ENCODE data around the gene FNDC3B.

FNDC3B gene

DNA sequence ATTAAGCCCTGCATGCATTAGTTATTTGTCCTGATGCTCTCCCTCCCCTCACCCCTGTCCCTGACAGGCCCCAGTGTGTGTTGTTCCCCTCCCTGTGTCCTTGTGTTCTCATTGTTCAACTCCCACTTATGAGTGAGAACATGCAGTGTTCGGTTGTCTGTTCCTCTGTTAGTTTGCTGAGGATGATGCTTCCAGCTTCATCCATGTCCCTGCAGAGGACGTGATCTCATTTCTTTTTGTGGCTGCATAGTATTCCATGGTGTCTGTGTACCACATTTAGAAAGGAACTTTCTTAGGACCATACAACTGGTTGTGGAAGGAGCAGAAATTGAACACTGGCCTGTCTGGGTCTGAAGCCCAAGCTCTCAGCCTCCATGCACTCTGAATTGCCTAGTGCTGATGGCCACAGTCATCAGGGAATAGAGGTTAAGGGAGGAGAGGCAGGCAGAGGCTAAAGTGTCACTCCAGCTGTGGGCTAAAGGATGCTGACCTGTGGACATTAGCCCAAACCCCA is 138.5 kb downstream of the FNDC3B start:
- no peak overlapping the region for H3K27ac ChIP-seq (ENCODE audit: low read depth, low read length, poor library complexity, severe bottlenecking)
- no peaks in the 10 kb centered on the region for H3K4me1 ChIP-seq (ENCODE audit: insufficient read depth, low read length, severe bottlenecking)
- no peaks in the 10 kb centered on the region for H3K36me3 ChIP-seq (ENCODE audit: insufficient read depth, low read length)
- H4K20me1 ChIP-seq (ENCODE audit: insufficient read depth, low read length) = no peaks in the 10 kb centered on the region
- H3K9me3 ChIP-seq (ENCODE audit: low read length) = no peaks in the 10 kb centered on the region
- TF ChIP-seq CTCF (IDR thresholded peaks at IDR 0.05; ENCODE audit: low read length) (no peak), EZH2 (IDR thresholded peaks at IDR 0.05; ENCODE audit: borderline replicate concordance, low read length) (no peak)
- H3K27me3 ChIP-seq (ENCODE audit: insufficient read depth, low read length) = no peaks in the 10 kb centered on the region
- no peak overlapping the region for H3K9ac ChIP-seq (ENCODE audit: low read length)
- H3K4me3 ChIP-seq (ENCODE audit: low read depth, low read length, poor library complexity, severe bottlenecking) = no peak overlapping the region
- H3K79me2 ChIP-seq (ENCODE audit: insufficient read depth, low read length) = no peaks in the 10 kb centered on the region
- H3F3A ChIP-seq (ENCODE audit: insufficient read depth, low read length) = no peaks in the 10 kb centered on the region
- no peak overlapping the region for H3K4me2 ChIP-seq (ENCODE audit: low read length)
- no peak overlapping the region for H2AFZ ChIP-seq (ENCODE audit: low read length)
- no peaks in the 10 kb centered on the region for H3K9me2 ChIP-seq (ENCODE audit: low read depth, low read length)

GRCh38 chr3:172179680-172180399 is 140.5 kb downstream of the FNDC3B start:
- Histone ChIP-seq H3K27ac (ENCODE audit: low read depth, low read length, poor library complexity, severe bottlenecking) (no peak overlapping the region), H3K9me3 (ENCODE audit: low read length) (no peaks in the 10 kb centered on the region), H2AFZ (ENCODE audit: low read length) (no peak overlapping the region), H3K9me2 (ENCODE audit: low read depth, low read length) (no peaks in the 10 kb centered on the region), H3K27me3 (ENCODE audit: insufficient read depth, low read length) (no peaks in the 10 kb centered on the region), H4K20me1 (ENCODE audit: insufficient read depth, low read length) (no peaks in the 10 kb centered on the region), H3K4me3 (ENCODE audit: low read depth, low read length, poor library complexity, severe bottlenecking) (no peak overlapping the region), H3K36me3 (ENCODE audit: insufficient read depth, low read length) (no peaks in the 10 kb centered on the region), H3K4me2 (ENCODE audit: low read length) (no peak overlapping the region), H3K9ac (ENCODE audit: low read length) (no peak overlapping the region), H3K4me1 (ENCODE audit: insufficient read depth, low read length, severe bottlenecking) (no peaks in the 10 kb centered on the region), H3F3A (ENCODE audit: insufficient read depth, low read length) (no peaks in the 10 kb centered on the region), H3K79me2 (ENCODE audit: insufficient read depth, low read length) (no peaks in the 10 kb centered on the region)
- TF ChIP-seq CTCF (IDR thresholded peaks at IDR 0.05; ENCODE audit: low read length) (no peak), EZH2 (IDR thresholded peaks at IDR 0.05; ENCODE audit: borderline replicate concordance, low read length) (no peak)

DNA sequence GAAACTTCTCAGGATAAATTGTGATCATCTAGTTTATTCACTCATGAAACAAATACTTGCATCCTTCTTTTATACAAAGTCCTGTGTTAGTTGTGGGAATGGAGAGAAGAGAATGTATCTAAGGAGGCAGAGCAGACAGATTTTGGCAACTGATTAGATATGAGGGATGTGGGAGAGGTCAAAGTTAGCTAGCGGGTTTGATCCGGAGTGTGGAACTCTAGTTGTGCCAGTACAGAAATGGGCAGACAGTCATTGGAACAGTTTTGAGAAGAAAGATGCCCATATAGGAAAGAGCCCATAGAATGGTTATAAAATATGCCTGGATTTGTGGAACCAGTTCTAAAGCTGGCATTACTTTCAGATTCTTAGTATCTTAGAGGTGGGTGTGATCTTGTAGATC is 141.1 kb downstream of the FNDC3B start:
- H3K4me3 ChIP-seq (ENCODE audit: low read depth, low read length, poor library complexity, severe bottlenecking) = no peak overlapping the region
- H3K79me2 ChIP-seq (ENCODE audit: insufficient read depth, low read length) = no peaks in the 10 kb centered on the region
- TF ChIP-seq EZH2 (IDR thresholded peaks at IDR 0.05; ENCODE audit: borderline replicate concordance, low read length) = no peak
- H3F3A ChIP-seq (ENCODE audit: insufficient read depth, low read length) = no peaks in the 10 kb centered on the region
- no peaks in the 10 kb centered on the region for H3K9me3 ChIP-seq (ENCODE audit: low read length)
- H2AFZ ChIP-seq (ENCODE audit: low read length) = no peak overlapping the region
- H3K27ac ChIP-seq (ENCODE audit: low read depth, low read length, poor library complexity, severe bottlenecking) = no peak overlapping the region
- no peaks in the 10 kb centered on the region for H3K36me3 ChIP-seq (ENCODE audit: insufficient read depth, low read length)
- H3K9me2 ChIP-seq (ENCODE audit: low read depth, low read length) = no peaks in the 10 kb centered on the region
- no peak overlapping the region for H3K9ac ChIP-seq (ENCODE audit: low read length)
- no peak overlapping the region for H3K4me2 ChIP-seq (ENCODE audit: low read length)
- no peaks in the 10 kb centered on the region for H4K20me1 ChIP-seq (ENCODE audit: insufficient read depth, low read length)
- no peaks in the 10 kb centered on the region for H3K27me3 ChIP-seq (ENCODE audit: insufficient read depth, low read length)
- H3K4me1 ChIP-seq (ENCODE audit: insufficient read depth, low read length, severe bottlenecking) = no peaks in the 10 kb centered on the region

Measured in OCI-LY1 (cell line).